Rectal smooth muscle tissue (tissue), 1 donor: Measurements from ENCODE around the gene KCNB1.
A peak's percentile ranks its signal among the peaks of the same experiment; 100 is the strongest.

Source experiments
- H3K27ac ChIP-seq: one replicate; pipeline ENCODE4 v1.7.0; 2013; ENCODE audit warnings: low read depth, low read length, inconsistent platforms
- H3K27me3 ChIP-seq: one replicate; pipeline ENCODE4 v1.7.0; 2013; ENCODE audit warnings: low read length; ENCODE audit not compliant: control insufficient read depth, insufficient read depth
- H3K36me3 ChIP-seq: one replicate; pipeline ENCODE4 v1.7.0; 2013; ENCODE audit warnings: low read length; ENCODE audit not compliant: control insufficient read depth, insufficient read depth
- H3K4me1 ChIP-seq: one replicate; pipeline ENCODE4 v1.7.0; 2013; ENCODE audit warnings: low read length; ENCODE audit not compliant: control insufficient read depth, insufficient read depth
- H3K4me3 ChIP-seq: one replicate; pipeline ENCODE4 v1.7.0; 2013; ENCODE audit warnings: low read length
- H3K9ac ChIP-seq: one replicate; pipeline ENCODE4 v1.7.0; 2013; ENCODE audit warnings: low read length

KCNB1 gene

DNA sequence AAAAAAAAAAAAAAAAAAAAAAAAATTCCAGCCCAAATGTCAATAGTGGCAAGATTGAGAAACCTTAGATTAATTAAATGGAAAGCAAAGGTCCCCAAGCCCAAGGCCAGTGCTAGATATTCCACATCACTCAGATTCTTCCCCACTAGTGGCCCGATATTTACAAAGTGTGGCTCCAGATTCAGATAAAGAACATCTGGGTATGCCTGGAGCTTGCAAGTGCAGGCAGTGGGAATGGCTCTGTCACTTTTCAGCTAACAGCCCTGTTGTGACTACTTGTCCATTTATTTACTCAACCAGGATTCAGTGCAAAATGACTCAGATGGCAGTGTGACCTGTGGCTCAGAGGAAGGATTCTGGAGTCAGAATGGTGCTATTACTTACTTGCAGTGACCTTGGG, 8.2 kb upstream of the KCNB1 start:
- no peaks in the 10 kb centered on the region for H3K4me1 ChIP-seq
- H3K9ac ChIP-seq, result no peak overlapping the region
- H3K36me3 ChIP-seq, result no peaks in the 10 kb centered on the region
- no peak overlapping the region for H3K4me3 ChIP-seq
- H3K27me3 ChIP-seq, result no peaks in the 10 kb centered on the region
- H3K27ac ChIP-seq, result no peak overlapping the region

DNA sequence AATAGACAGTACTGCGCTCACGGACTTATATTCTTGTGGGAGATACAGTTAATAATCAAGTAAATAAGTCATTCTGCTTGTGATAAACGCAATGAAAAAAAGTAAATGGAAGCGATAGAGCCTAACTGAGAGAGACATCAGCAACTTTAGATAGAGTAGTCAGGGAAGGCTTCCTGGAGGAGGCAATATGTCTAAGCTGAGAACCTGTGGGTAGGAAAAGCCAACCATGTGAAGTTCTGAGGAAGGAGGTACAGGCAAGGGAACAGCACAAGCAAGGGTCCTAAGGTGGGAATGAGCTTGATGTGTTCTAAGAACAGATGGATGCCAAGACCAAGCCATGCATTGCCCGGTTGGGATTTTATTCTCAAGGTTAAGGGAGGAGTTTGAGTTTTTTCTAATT, 7.2 kb upstream of the KCNB1 start:
- Histone ChIP-seq H3K4me3 (no peak overlapping the region), H3K27me3 (no peaks in the 10 kb centered on the region), H3K4me1 (no peaks in the 10 kb centered on the region), H3K9ac (no peak overlapping the region), H3K36me3 (no peaks in the 10 kb centered on the region), H3K27ac (no peak overlapping the region)

DNA sequence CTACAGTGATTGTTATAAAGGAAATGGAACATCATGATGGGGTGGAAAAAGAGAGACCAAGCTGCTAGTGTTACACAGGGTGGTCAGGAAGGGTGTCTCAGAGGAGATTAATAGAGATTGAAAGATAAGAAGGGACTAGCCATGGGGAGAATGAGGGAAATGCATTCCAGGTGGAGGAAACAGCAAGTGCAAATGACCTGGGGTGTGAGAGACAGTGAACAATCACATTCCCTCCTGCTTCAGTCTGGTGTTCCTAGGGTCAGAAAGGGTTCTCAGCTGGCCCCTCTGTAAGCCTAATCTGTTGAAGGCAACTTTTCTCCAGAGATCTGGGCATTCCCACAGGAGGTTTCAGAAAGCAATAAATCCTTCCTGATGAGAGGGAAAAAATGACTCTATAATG, 3.6 kb upstream of the KCNB1 start:
- no peak overlapping the region for H3K9ac ChIP-seq
- H3K4me3 ChIP-seq, result no peak overlapping the region
- no peaks in the 10 kb centered on the region for H3K27me3 ChIP-seq
- H3K4me1 ChIP-seq, result no peaks in the 10 kb centered on the region
- no peak overlapping the region for H3K27ac ChIP-seq
- H3K36me3 ChIP-seq, result no peaks in the 10 kb centered on the region

GRCh38 chr20:49485563-49485962, 3.1 kb upstream of the KCNB1 start:
- no peaks in the 10 kb centered on the region for H3K4me1 ChIP-seq
- H3K27ac ChIP-seq, result no peak overlapping the region
- no peaks in the 10 kb centered on the region for H3K27me3 ChIP-seq
- no peak overlapping the region for H3K9ac ChIP-seq
- no peak overlapping the region for H3K4me3 ChIP-seq
- no peaks in the 10 kb centered on the region for H3K36me3 ChIP-seq

GRCh38 chr20:49484180-49485140, 2.0 kb upstream of the KCNB1 start:
- Histone ChIP-seq H3K4me1 (no peaks in the 10 kb centered on the region), H3K27ac (no peak overlapping the region), H3K27me3 (no peaks in the 10 kb centered on the region)

DNA sequence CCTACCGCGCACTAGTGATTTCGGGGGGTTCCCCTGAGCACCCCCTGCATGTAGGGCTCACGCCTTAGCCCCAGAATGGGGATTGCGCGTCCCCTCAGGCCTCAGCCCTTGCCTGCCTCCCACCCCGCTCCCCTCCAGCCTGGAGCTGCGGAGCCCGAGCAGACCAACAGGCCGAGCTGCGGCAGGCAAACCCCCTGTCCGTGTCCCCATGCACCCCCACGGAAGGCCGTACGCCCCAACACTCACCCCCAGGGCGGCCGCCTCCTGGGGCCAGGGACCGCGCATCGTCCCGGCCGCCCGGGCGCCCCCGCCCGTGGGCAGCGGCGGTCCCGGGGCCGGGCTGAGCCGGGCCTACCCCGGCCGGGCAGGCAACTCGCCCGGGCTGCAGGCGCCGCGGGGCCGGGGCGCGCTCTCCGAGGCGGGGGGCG, 1.2 kb upstream of the KCNB1 start:
- no peaks in the 10 kb centered on the region for H3K4me1 ChIP-seq
- H3K4me3 ChIP-seq, result peak overlapping the region; percentile 66
- H3K9ac ChIP-seq, result no peak overlapping the region
- H3K36me3 ChIP-seq, result no peaks in the 10 kb centered on the region
- H3K27ac ChIP-seq, result peak overlapping the region; percentile 80
- no peaks in the 10 kb centered on the region for H3K27me3 ChIP-seq

More at GRCh38 chr20:49484180-49485140, 2.0 kb upstream of the KCNB1 start:
- Histone ChIP-seq H3K36me3 (no peaks in the 10 kb centered on the region), H3K4me3 (peak overlapping the region; percentile 68), H3K9ac (no peak overlapping the region)

DNA sequence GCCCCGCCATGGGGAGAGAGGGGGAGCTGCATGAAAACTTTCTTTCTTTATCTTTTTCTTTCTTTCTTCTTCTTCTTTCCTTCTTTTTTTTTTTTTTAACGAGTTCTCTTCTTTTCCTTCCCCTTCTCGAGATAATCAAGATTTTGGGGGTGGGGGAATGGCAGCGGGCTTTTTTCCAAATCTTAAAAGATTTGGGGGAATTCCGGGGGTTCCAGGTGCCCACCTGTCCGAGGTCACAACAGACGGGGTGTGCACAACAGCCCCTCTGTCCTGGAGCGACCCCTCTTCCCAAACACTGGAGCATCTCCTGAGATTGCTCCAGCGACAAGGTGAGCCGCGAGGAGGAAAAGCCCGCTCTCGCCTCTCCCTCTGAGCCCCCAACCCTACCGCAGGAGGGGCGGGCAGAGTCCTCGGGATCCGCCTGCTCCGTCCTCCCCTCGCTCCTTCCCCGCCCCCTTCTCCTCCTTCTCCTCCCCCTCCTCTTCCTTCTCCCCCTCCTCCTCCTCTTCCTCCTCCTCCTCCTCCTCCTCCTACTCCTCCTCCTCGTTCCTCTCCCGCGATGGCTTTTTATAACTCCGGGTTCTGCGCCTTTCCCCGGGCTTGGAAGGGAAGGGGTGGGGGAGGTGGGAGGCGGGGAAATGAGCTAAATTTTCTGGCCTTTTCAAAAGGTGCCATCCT, 689 bp upstream of the KCNB1 start:
- H3K9ac ChIP-seq, result no peak overlapping the region
- H3K27me3 ChIP-seq, result no peaks in the 10 kb centered on the region
- peak overlapping the region; percentile 80 for H3K27ac ChIP-seq
- no peaks in the 10 kb centered on the region for H3K36me3 ChIP-seq
- H3K4me1 ChIP-seq, result no peaks in the 10 kb centered on the region
- peak overlapping the region; percentile 66 for H3K4me3 ChIP-seq

DNA sequence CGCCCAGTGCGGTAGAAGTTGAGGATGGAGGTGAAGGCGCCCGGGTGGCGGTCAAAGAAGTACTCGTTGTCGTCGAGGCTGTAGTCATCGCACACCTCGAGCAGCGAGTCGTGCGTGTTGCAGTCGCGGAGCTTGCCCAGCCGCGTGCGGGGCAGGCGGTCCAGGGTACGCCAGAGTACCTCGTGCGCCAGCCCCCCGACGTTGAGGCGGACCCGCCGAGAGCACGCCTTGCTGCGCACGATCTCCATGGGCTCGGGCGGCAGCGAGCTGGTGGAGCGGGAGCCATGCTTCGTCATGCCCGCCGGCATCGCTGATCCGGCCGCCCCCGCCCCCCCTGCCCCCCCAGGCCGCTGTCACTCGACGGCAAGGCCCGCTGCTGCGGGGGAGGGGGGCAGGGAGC, 295 bp downstream of the KCNB1 start:
- H3K27me3 ChIP-seq, result no peaks in the 10 kb centered on the region
- no peaks in the 10 kb centered on the region for H3K36me3 ChIP-seq
- H3K27ac ChIP-seq, result peak overlapping the region; percentile 55
- no peak overlapping the region for H3K9ac ChIP-seq
- no peaks in the 10 kb centered on the region for H3K4me1 ChIP-seq
- H3K4me3 ChIP-seq, result peak overlapping the region; percentile 32

DNA sequence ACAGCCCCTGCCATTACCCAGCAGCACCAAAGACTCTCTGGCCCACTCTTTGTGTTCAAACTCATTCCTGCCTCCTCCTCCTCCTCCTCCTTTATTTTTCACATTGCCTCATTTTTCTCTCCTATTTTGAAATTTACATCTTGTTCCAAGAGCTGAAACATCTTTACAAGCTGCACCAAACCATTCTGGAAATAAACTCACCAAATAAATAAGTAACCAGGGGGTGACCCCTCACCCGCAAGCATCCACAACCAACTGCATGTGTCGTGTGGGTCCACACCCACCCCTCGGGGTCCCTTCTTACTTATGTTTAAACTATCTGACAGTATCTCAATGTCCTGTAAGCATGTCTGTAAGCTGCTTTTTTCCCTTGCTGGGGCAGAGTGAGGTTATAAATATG, 1.4 kb downstream of the KCNB1 start:
- H3K4me3 ChIP-seq, result no peak overlapping the region
- H3K9ac ChIP-seq, result no peak overlapping the region
- H3K4me1 ChIP-seq, result no peaks in the 10 kb centered on the region
- H3K36me3 ChIP-seq, result no peaks in the 10 kb centered on the region
- H3K27ac ChIP-seq, result no peak overlapping the region
- no peaks in the 10 kb centered on the region for H3K27me3 ChIP-seq

GRCh38 chr20:49480236-49480635, 2.2 kb downstream of the KCNB1 start:
- H3K27ac ChIP-seq, result no peak overlapping the region

GRCh38 chr20:49479785-49480184, 2.7 kb downstream of the KCNB1 start:
- Histone ChIP-seq H3K4me1 (no peaks in the 10 kb centered on the region), H3K4me3 (no peak overlapping the region), H3K27me3 (no peaks in the 10 kb centered on the region), H3K27ac (no peak overlapping the region), H3K36me3 (no peaks in the 10 kb centered on the region), H3K9ac (no peak overlapping the region)

More at GRCh38 chr20:49480236-49480635, 2.2 kb downstream of the KCNB1 start:
- H3K4me1 ChIP-seq, result no peaks in the 10 kb centered on the region
- no peaks in the 10 kb centered on the region for H3K27me3 ChIP-seq
- H3K36me3 ChIP-seq, result no peaks in the 10 kb centered on the region
- no peak overlapping the region for H3K4me3 ChIP-seq
- no peak overlapping the region for H3K9ac ChIP-seq

DNA sequence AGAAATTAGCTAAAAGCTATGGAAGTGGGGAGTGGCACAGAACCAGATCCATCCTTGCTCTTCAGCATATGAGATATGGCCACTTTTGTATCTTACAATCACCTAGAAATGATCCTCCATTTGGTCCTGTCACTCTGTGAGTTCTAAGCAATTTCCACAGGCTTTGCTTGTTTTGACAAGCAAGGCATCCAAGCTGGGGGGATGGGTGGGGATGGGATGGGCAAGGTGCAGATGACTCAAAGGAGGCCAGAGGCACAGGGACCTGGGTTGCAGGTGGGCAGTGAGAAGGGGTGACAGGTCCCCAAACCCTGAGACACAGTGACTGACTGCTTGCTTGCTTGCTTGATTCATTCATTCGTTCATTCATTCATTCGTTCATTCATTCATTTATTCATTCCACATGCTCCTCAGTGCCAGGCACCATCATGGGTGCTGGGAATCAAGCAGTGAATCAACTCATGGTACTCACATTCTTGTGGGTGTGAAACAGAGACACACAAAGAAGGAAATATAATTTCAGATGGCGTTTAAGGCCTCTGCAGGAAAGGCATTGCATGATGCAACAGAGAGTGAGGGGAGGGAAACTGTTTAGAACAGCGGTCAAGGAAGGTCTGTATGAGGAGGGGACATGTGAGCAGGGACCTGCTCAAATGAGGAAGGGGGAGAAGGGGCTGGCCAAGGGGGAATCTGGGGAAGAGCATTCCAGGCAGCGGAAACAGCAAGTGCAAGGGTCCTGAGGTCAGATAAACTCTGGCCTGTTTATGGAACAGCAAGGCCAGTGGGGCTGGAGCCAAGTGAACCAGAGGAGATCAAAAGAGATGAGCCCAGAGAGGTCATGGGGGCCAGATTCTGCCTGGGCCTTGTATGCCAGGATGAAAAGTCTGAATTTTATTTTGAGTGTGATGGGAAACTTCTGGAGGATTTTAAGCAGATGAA, 3.4 kb downstream of the KCNB1 start:
- no peak overlapping the region for H3K4me3 ChIP-seq
- H3K36me3 ChIP-seq, result no peaks in the 10 kb centered on the region
- no peak overlapping the region for H3K27ac ChIP-seq
- H3K27me3 ChIP-seq, result no peaks in the 10 kb centered on the region
- H3K4me1 ChIP-seq, result no peaks in the 10 kb centered on the region
- H3K9ac ChIP-seq, result no peak overlapping the region
